Endometrial microvascular endothelial cells (primary cell): ENCODE measurements around the gene HORMAD1. TPM values are rescaled to one million over a fixed set of nuclear protein-coding genes. Genes with fewer than 3 reads are reported as not detected.
"Not testable (repeated sequence)": the region's sequence is repeated elsewhere in the genome, so short reads cannot be mapped to it uniquely, and the experiment has no call there.

Experiments
- in situ Hi-C: cut with HindIII; loops from 2 replicates; pipeline ENCODE4 v1.10.0; 2017; ENCODE audit warnings: low sequenced_read_pairs, low pct_unique_long_range_greater_than_20kb; ENCODE audit errors: inconsistent ontology term
- total RNA-seq: library from RNA; depleted of rRNA; stranded (reverse); fragments of >200 nt; gene quantifications from one replicate; pipeline ENCODE4 v1.2.3, GENCODE V29; 2015; ENCODE audit errors: inconsistent ontology term

HORMAD1 gene
- not detected for total RNA-seq

DNA sequence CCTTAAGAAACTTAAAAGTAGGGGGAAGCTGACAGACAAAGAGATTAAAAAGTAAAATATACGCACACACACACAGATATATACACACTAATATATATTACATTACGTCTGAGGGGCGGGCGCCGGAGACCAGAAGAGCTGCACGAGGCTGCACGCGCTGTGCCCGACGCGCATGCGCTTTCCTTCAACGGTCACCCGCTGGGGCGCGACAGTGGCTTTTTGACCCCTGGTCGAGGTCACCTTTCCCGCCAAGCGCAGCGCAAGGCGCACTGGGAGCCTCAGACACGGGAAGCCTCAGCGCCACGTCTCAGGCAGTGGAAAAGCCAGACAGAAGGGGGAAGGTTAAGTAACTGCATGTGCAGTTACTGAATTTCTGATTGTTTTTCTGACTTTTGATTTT is at the start of gene HORMAD1:
TSS of gene HORMAD1 (minus strand) at position 193 of the 400 bp plus-strand sequence. CDS start 1,390 bp downstream, outside the sequence.
- in situ Hi-C loops: no loop called here

DNA sequence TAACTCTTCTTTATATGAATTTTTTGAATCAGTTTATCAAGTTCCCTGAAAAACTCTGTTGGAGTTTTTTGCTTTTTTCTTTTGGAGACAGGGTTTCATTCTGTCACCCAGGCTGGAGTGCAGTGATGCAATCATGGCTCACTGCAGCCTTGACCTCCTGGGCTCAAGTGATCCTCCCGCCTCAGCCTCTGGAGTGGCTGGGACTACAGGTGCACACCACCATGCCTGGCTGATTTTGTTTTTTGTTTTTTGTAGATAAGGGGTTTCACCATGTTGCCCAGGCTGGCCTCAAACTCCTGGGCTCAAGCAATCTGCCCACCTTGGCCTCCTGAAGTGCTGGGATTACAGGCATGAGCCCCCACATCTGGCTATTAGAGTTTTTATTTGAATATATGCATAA is 47.0 kb upstream of the HORMAD1 start:
- in situ Hi-C loops: not testable (repeated sequence)

DNA sequence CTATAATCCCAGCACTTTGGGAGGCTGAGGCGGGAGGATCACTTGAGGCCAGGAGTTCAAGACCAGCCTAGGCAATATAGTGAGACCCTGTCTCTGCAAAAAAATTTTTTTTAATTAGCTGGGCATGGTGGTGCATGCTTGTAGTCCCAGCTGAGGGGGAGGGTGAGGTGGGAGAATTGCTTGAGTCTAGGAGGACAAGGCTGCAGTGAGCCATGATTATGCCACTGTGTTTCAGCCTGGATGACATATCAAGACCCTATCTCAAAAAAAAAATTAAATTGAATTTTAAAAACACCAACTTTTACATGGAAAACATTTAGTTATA is 45.2 kb upstream of the HORMAD1 start:
- in situ Hi-C loops: not testable (repeated sequence)

DNA sequence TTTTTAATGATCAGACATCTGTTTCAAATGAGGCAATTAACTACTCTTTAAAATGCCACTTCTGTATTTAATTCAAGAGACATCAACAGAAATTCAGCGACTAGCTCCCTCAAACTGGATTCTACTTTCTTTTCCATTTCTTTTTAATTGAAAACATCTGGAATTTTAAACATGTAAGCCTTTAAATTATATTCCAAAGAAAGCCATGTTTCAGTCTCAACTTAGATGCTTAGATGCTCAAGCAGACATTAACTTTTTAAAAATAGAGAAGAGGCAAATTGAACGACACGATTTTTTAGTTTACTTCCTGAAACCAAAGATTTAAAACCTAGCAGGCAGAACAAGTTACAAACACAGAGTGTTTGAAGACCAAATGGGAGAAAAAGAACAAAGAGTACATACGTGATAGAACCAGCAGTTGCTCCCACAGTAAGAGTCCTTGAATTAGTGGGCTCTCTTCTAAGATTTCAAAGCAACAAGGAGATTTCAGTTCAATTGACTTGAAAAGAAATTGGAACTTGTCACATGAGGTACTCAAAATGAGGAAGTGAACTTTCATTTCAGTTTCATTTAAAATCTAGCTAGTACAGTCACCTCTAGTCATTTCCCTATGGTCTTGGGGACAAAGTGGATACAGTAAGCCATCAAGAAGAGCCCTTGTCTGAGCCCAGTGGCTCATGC is 44.7 kb upstream of the HORMAD1 start, which contains the start of gene CTSS:
TSS of gene CTSS (minus strand) at position 483 of the 681 bp plus-strand sequence. CDS start 1,015 bp downstream, outside the sequence.
- in situ Hi-C loops: no loop called here

GRCh38 chr1:150764617-150765101 is 44.0 kb upstream of the HORMAD1 start:
- in situ Hi-C loops: no loop called here

DNA sequence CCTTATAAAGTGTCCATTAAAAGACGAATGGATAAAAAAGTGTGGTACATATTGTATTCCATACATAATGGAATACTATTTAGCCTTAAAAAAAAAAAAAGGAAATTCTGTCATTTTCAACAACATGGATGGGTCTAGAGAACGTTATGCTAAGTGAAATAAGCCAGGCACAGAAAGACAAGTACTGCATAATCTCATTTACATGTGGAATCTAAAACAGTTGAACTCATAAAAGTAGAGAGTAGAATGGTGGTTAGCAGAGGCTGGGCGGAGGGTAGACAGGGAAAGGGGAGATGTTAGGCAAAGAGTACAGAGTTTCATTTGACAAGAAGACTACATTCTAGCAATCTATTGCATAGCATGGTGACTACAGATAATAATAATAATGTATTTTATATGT is 42.3 kb upstream of the HORMAD1 start:
- in situ Hi-C loops: no loop called here

GRCh38 chr1:150762552-150762951 is 41.9 kb upstream of the HORMAD1 start:
- in situ Hi-C loops: no loop called here

DNA sequence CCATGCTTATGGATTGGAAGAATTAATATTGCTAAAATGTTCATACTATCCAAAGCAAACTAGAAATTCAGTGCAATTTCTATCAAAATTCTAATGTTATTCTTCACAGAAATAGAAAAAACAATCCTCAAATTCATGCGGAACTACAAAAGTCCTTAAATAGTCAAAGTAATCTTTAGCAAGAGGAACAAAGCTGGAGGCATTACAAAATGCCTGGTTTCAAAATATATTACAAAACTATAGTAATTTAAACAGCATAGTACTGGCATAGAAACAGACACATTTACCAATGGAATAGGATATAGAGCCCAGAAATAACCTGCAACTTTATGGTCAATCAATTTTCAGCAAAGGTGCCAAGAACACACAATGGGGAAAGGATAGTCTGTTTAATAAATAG is 41.1 kb upstream of the HORMAD1 start:
- in situ Hi-C loops: no loop called here

DNA sequence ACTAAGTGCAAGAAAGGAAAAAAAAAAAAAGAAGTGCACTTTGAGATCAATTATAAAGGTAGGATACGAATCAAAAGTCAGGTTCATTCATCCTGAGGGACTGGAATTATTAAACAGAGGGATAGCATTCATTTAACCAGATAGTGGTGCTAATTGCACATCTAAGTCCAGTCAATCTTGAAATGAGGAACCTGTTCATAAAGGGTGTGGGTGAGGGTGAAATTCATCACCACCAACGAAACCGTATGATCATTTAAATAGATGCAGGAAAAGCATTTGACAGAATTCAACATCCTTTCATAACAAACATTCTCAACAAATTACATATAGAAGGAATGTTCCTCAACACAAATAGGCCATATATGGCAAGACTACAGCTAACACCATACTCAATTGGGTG is 39.3 kb upstream of the HORMAD1 start:
- in situ Hi-C loops: no loop called here

DNA sequence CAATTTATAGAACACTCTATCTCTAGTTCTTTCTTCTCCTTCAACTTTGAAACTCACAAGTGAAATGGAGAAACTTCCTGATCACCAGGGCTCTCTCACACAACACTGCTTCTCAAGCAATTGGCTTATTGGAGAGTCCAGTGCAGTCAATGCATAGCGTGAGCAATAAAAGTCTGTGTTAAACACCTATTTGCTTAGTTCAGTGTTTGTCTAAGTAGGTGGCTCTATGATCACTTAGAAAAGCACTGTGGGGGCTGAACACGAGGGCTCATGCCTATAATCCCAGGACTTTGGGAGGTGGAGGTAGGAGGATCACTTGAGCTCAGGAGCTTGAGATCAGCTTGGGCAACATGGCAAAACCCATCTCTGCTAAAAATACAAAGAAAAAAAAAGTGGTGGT is 32.7 kb upstream of the HORMAD1 start:
- in situ Hi-C loops: no loop called here

DNA sequence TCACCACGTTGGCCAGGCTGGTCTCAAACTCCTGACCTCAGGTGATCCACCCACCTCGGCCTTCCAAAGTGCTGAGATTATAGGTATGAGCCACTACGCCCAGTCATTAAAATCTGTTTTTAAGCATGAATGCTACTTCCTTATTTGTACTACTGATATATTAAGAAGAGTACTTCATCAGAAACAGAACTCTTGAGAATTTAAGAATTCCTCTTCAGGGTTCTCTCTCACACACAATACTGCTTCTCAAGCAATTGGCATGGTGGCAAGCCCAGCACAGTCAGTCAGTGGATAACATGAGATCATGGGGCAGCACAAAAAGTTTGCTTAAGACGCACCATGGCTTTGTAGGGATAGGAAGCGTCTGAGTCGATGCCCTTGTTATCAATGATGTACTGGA is 30.7 kb upstream of the HORMAD1 start:
- in situ Hi-C loops: no loop called here

- in situ Hi-C loops: no loop called here
Observed at GRCh38 chr1:150749720-150750311, 29.1 kb upstream of the HORMAD1 start.

GRCh38 chr1:150748878-150749719 is 28.4 kb upstream of the HORMAD1 start:
- in situ Hi-C loops: no loop called here

- in situ Hi-C loops: no loop called here
Observed at GRCh38 chr1:150730130-150730721, 9.5 kb upstream of the HORMAD1 start.

DNA sequence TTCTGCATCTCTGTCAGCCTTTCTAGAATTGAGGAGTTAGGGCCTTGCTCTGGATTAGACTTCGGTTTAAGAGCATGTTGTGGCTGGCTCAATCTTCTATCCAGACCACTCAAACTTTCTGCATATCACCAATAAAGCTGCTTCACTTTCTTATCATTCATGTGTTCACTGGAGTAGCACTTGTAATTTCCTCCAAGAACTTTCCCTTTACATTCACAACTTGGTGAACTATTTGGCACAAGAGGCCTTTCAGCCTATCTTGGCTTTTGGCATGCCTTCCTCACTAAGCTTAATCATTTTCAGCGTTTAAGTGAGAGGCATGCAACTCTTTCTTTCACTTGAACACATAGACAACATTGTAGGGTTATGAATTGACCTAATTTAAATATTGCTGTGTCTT is 3.6 kb upstream of the HORMAD1 start:
- in situ Hi-C loops: no loop called here

GRCh38 chr1:150720098-150720497 is 597 bp downstream of the HORMAD1 start:
- in situ Hi-C loops: no loop called here

GRCh38 chr1:150718225-150718891 is 2.3 kb downstream of the HORMAD1 start:
- in situ Hi-C loops: no loop called here

GRCh38 chr1:150709031-150709430 is 11.7 kb downstream of the HORMAD1 start:
- in situ Hi-C loops: not testable (repeated sequence)

- in situ Hi-C loops: no loop called here
Observed at GRCh38 chr1:150708595-150708994, 12.1 kb downstream of the HORMAD1 start.
